Ureter (tissue), 1 donor: ENCODE results near the gene LMTK2. TPM values are rescaled to one million over a fixed set of nuclear protein-coding genes. Genes with fewer than 3 reads are reported as not detected.
A peak's percentile ranks its signal among the peaks of the same experiment; 100 is the strongest.

Experiments
- DNase-seq: peaks from one replicate; pipeline ENCODE4 v3.0.0-alpha.2; 2020; ENCODE audit warnings: low spot score
- total RNA-seq: library from RNA; stranded (reverse); gene quantifications from one replicate; pipeline ENCODE4 v1.2.4, GENCODE V29; 2023
- donor health status: DM: yes; HTN: yes; CAD: no.

The LMTK2 gene
- total RNA-seq, 1 donor from 2014 or later, result 34.1 TPM

GRCh38 chr7:98234429-98235147, 127.9 kb downstream of the LMTK2 start:
- DNase-seq, result no peak

GRCh38 chr7:98235901-98236300, 129.2 kb downstream of the LMTK2 start:
- no peak for DNase-seq

DNA sequence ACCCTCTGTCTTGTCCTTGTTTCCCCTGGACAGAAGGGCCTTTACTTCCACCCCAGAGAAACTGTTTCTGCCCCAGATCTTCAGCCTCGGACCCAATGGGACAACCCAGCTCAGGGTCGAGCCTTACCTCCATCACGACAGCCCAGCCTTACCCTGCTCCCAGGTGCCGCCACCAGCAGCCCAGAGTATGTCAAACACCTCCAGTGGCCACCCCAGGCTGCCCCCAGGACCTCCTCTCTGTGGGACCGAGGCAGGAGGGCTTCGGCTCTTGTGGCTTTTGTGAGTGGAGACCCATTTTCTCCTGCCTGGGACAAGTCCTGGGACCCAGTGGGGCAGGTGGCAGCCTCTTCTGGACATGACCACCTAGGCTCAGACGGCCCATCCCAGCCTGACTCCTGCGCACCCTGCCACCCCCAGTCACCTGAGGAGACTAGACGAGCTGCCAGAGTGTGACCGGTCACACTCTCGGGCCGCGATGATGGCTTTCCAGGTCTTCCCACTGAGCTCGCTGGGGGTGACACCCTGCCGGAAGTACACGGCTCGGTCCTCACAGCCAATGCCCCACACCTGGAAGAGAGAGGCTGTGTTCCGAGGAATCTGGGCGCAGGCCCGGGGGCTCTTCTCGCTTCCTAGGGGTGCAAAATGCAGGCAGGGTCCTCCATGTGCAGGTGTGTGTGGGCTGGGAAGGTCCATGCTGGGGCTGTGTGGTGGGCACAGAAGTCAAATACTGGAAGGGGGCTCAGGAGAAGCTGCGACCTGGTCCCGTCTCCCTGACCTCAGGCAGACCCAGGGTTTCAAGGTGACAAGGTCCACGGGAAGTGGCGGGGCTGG, 129.9 kb downstream of the LMTK2 start:
- no peak for DNase-seq

DNA sequence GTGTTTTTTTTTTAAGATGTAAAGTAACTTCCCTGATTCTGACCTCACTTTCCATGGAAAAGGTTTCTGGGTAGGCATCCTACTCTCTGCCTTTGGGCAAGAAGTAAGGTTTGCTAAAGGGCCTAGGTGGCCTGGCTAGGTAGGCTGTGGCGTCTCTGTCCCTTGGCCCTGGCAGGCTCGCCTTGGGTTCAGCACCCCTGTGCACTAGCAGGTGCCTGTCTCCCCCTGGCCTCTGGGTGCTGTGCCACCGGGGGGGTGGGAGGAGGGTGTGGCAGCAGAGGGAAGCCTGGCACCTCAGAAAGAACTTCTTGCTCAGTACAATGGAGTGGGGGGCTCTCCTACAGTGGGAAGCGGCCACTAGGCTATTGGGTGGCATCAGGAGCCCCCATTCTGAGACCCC, 131.4 kb downstream of the LMTK2 start:
- no peak for DNase-seq

- no peak for DNase-seq
Measured at GRCh38 chr7:98238976-98239375, 132.3 kb downstream of the LMTK2 start.

- DNase-seq, result no peak
Measured at GRCh38 chr7:98240961-98241673, 134.5 kb downstream of the LMTK2 start.

- no peak for DNase-seq
Measured at GRCh38 chr7:98241674-98242241, 135.1 kb downstream of the LMTK2 start.

DNA sequence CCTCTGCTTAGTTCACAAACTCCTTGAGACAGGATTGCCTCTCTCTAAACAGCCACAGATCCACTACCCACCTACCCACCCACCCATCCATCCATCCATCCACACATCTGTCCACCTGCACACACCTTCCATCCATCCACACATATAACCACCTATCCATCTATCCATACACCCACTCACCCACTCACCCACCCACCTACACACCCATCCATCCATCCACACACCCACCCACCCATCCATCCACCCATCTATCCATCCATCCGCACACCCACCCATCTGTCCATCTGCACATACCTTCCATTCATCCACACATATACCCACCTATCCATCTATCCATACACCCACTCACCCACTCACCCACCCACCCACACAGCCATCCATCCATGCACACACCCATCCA, 135.7 kb downstream of the LMTK2 start:
- no peak for DNase-seq

DNA sequence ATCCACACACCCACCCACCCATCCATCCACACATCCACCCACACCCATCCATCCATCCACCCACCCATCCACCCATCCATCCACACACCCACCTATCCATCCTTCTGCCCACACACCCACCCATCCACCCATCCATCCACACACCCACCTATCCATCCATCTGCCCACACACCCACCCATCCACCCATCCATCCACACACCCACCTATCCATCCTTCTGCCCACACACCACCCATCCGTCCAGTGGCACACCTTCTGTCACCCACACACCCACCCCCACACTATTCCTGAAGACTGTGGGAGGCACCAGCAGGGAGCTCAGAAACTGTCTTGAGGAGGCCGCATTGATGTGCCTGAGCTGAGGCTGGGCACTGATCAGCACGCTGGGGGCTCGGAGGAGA, 136.3 kb downstream of the LMTK2 start:
- no peak for DNase-seq

DNA sequence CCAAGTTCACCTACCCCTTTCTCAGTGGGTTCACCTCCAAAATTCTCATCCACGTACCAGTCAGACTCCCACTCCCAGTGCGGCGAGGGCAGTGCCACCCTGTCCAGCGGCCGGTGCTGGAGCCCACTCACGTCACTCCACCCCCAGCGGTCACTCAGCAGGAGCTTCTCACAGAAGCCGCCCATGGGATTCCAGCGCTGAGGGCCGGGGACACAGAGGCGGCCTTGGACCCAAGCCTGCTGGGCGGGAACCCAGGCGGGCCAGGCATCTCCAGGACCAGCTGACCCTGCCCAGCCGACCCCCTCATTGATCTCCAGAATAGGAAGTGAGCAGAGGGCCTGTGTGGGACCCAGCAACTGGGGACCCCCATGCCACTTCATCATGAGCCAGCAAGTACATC, 138.2 kb downstream of the LMTK2 start:
- DNase-seq, result no peak

GRCh38 chr7:98248156-98248555, 141.5 kb downstream of the LMTK2 start:
- DNase-seq, result no peak

DNA sequence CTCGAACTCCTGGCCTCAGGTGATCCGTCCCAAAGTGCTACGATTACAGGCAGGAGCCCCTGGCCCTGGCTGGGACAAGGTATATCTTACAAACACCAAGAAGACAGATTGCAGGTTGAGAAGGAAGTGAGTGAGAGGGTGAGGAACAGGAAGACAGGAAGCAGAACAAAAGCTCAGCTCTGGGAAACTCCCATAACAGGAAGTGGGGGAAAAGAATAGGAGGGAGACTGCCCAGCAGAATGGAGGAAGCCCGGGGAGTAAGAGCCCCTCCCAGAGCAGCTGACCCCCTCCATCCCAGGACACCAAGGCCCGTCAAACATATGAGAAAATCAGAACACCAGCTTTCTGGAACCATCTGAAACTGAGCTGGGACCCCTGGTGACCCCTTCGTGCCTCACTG, 142.4 kb downstream of the LMTK2 start:
- no peak for DNase-seq

- DNase-seq, result no peak
Measured at GRCh38 chr7:98250789-98251188, 144.1 kb downstream of the LMTK2 start.

GRCh38 chr7:98251231-98251600, 144.6 kb downstream of the LMTK2 start:
- DNase-seq, result no peak

DNA sequence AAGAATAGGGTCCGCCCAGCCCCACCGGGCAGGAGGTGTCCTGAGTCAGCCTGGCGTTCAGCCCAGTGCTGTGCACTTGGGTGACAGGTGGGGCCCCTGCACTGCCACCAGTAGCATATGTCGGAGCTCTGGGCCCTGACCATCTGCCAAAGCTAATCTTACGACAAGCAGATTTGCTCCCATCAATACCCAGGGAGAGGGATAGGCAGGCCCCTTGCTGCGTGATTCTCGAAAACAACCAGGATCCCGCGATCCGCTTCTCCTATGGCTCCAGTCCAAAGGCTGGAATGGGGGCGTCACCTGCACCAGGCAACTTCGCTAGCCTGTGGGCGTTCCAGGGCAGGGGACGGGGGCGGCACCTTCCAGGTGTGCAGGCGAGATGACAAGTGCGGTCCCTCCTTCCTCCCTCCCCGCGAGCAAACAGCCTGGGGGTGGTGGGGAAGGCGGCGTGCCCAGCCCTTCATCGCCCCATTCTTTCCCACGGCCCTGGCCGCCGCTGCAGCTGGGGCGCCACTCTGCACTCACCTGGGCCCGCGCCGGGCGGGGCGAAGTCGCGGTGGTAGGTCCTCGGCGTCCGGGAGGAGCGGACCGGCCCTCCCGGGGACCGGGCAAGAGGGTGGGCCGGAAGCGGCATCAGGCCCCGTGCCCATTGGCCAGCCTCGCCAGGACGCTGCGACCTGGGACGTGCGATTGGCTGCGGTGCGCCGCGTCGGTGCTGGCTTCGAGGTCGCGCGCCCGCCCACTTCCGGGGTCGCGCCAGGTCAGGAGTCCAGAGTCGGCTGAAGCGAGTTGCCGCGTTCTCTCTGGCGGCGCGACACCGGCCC, 145.2 kb downstream of the LMTK2 start, which contains the start of gene TECPR1:
Gene TECPR1 (minus strand): TSS at position 632 of the 824 bp plus-strand sequence. CDS start 6,086 bp downstream, outside the sequence.
- peak; percentile 95 for DNase-seq

GRCh38 chr7:98252425-98253054, 145.9 kb downstream of the LMTK2 start:
- DNase-seq, result no peak

DNA sequence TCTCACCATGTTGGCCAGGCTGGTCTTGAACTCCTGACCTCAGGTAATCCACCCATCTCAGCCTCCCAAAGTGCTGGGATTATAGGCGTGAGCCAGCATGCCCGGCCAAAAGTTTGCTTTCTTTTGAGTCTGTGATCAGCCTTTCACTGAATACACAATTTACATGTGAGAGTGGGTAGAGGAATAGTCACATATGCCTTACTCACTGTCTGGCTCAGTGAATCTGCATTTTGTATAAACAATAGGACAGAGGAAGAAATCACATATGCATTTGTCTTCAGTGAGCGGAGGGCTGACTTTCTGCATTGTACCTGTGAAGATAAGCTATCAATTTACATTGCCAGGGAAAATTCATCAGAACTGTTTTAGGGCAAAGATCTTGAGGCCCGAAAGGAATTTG, 147.9 kb downstream of the LMTK2 start:
- no peak for DNase-seq

DNA sequence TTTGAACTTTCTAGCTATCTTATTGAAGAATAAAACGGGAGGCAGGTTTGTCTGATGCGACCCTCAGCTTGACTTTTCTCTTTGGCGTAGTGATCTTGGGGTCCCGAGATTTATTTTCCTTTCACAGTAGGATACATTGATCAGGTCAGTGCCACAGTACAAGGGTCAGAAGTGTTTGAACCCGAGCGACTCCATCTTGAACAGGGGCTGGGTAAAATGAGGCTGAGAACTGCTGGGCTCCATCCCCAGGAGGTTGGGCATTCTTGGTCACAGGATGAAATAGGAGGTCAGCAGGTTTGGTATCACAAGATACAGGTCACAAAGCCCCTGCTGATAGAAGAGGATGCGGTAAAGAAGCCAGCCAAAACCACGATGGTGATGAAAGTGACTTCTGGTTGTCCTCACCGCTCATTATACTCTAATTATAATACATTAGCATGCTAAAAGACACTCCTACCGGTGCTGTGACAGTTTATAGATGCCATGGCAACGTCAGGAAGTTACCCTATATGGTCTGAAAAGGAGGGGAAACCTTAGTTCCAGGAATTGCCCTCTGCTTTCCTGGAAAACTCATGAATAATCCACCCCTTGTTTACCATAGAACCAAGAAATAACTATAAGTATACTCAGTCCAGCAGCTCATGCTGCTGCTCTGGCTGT, 148.4 kb downstream of the LMTK2 start:
- DNase-seq, result no peak

DNA sequence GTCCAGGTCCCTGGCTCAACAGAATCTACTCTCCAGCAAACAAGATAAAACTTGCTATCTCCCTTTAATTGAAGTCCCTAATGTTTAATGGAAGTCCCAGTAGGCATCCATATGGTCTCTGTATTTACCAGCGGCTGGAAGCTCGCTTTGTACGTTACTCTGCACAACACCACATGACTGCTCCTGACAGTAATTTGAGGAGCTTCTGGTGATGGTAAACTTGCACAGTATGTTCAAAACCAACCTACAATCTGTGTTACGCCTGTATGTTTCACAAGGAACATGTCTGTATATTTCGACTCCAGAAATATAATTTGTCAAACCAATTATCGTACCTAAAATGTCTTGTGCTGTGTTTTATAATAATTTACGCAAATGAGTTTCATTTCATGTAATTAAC, 149.8 kb downstream of the LMTK2 start:
- no peak for DNase-seq

DNA sequence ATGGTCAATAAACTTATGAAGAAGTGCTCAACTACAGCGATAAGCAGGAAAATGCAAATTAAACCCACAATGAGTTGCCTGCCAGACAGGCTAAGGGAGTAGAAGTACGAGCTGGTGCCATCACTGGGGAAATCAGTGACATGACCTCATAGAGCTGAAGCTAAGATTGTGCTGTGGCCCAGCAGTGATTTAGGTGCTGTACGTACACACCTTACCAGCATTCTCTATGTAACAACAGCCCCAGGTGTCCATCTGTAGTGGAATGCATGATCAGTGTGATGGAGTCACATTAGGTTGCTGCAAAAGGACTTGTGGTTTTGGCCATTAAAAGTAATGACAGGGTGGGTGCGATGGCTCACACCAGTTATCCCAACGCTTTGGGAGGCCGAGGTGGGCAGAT, 151.0 kb downstream of the LMTK2 start:
- no peak for DNase-seq
